Breast epithelium (tissue), 4 donors: Measurements from ENCODE around the gene SLC6A7. TPM values are rescaled to one million over a fixed set of nuclear protein-coding genes. Genes with fewer than 3 reads are reported as not detected.

Experiments
- DNase-seq, 2 donors: peaks; one replicate each; pipeline ENCODE4 v3.0.0-alpha.2; 2019; ENCODE audit warnings: low spot score in 2 of 2
- H3K27ac ChIP-seq, 2 donors: fragments of 200-600 bp; sonication (generic) in 1 of 2; one replicate each; pipeline ENCODE4 v1.5.1; 2016 to 2019; ENCODE audit warnings: mild to moderate bottlenecking in 1 of 2
- H3K27me3 ChIP-seq, 2 donors: fragments of 200-600 bp; sonication (generic) in 1 of 2; one replicate each; pipeline versions ENCODE4 v1.5.1 to v1.6.0; 2017 to 2019; ENCODE audit warnings: control low read depth in 1 of 2, mild to moderate bottlenecking in 1 of 2
- H3K36me3 ChIP-seq: fragments of 200-600 bp; one replicate; pipeline ENCODE4 v1.5.1; 2019
- H3K4me1 ChIP-seq, 2 donors: fragments of 200-600 bp; sonication (generic); one replicate each; pipeline ENCODE4 v1.5.1; 2016 to 2019; ENCODE audit warnings: control low read depth in 1 of 2
- H3K4me3 ChIP-seq, 3 donors: fragments of 200-600 bp; sonication (generic); 1 replicate in 2 of 3; 2 replicates in 1 of 3; pipeline ENCODE4 v1.5.1; 2016 to 2019; ENCODE audit warnings: mild to moderate bottlenecking in 3 of 3, moderate library complexity in 2 of 3
- H3K9me3 ChIP-seq, 2 donors: fragments of 200-600 bp; sonication (generic) in 1 of 2; one replicate each; pipeline ENCODE4 v1.5.1; 2016 to 2019; ENCODE audit warnings: control low read depth in 1 of 2
- CTCF ChIP-seq, 3 donors: fragments of 450-650 bp; IDR thresholded peaks; one replicate each; pipeline ENCODE4 v1.5.1; 2016 to 2017; ENCODE audit warnings: antibody characterized with exemption in 3 of 3, mild to moderate bottlenecking in 3 of 3, moderate library complexity in 3 of 3
- POLR2A ChIP-seq: fragments of 450-650 bp; IDR thresholded peaks from one replicate; pipeline ENCODE4 v1.6.1; 2016; ENCODE audit warnings: antibody characterized with exemption, mild to moderate bottlenecking, moderate library complexity
- POLR2AphosphoS5 ChIP-seq, 3 donors: sonication (generic); formaldehyde crosslinking; IDR thresholded peaks; one replicate each; pipeline ENCODE4 v1.6.1; 2017; ENCODE audit warnings: antibody characterized with exemption in 3 of 3
- intact Hi-C: fragments of 100-400 bp; cut with DNase I; formaldehyde crosslinking; loops from one replicate; pipeline ENCODE4 v1.15.1; 2023; ENCODE audit warnings: low total_unique reads
- total RNA-seq, 3 donors: library from RNA; depleted of rRNA; stranded (reverse); fragments of >200 nt; gene quantifications; one replicate each; pipeline ENCODE4 v1.1.0, GENCODE V29; 2016

The SLC6A7 gene
- total RNA-seq, 3 donors from 2014 or later, result 0.15 to 0.16 TPM; not detected in 1

GRCh38 chr5:150206098-150206778 lies 16.4 kb downstream of the SLC6A7 start:
- H3K27me3 ChIP-seq, result no peaks in the 10 kb centered on the region
- no peak for DNase-seq
- H3K36me3 ChIP-seq, result no peaks in the 10 kb centered on the region
- TF ChIP-seq CTCF (IDR thresholded peaks at IDR 0.05), result no peak
- TF ChIP-seq POLR2A, result no peak
- TF ChIP-seq POLR2AphosphoS5 (IDR thresholded peaks at IDR 0.05), result no peak
- intact Hi-C loops, result no loop called here
- no peak overlapping the region for H3K27ac ChIP-seq
- no peak overlapping the region for H3K4me3 ChIP-seq
- H3K9me3 ChIP-seq, result no peaks in the 10 kb centered on the region
- no peaks in the 10 kb centered on the region for H3K4me1 ChIP-seq

GRCh38 chr5:150206779-150207115 lies 16.9 kb downstream of the SLC6A7 start:
- H3K4me1 ChIP-seq, result no peaks in the 10 kb centered on the region
- no peaks in the 10 kb centered on the region for H3K27me3 ChIP-seq
- no peak overlapping the region for H3K27ac ChIP-seq
- intact Hi-C loops, result no loop called here
- H3K36me3 ChIP-seq, result no peaks in the 10 kb centered on the region
- no peak for TF ChIP-seq POLR2A
- TF ChIP-seq POLR2AphosphoS5 (IDR thresholded peaks at IDR 0.05), result no peak
- TF ChIP-seq CTCF (IDR thresholded peaks at IDR 0.05), result no peak
- DNase-seq, result no peak
- no peak overlapping the region for H3K4me3 ChIP-seq
- no peaks in the 10 kb centered on the region for H3K9me3 ChIP-seq

GRCh38 chr5:150208187-150209098 lies 18.6 kb downstream of the SLC6A7 start:
- DNase-seq, result no peak
- Histone ChIP-seq H3K27ac (peak overlapping the region; percentile 66 to 73), H3K4me3 (no peak overlapping the region), H3K4me1 (no peaks in the 10 kb centered on the region), H3K36me3 (no peaks in the 10 kb centered on the region), H3K9me3 (no peaks in the 10 kb centered on the region), H3K27me3 (no peaks in the 10 kb centered on the region)
- intact Hi-C loops, result no loop called here
- no peak for TF ChIP-seq CTCF (IDR thresholded peaks at IDR 0.05)
- TF ChIP-seq POLR2AphosphoS5 (IDR thresholded peaks at IDR 0.05), result no peak
- no peak for TF ChIP-seq POLR2A

- DNase-seq, result peak in 1 of 2 donors; percentile 79
- intact Hi-C loops, result no loop called here
- H3K4me3 ChIP-seq, result peak overlapping the region in 2 of 3 donors; percentile 2 to 35
- H3K36me3 ChIP-seq, result no peaks in the 10 kb centered on the region
- TF ChIP-seq CTCF (IDR thresholded peaks at IDR 0.05) (no peak), POLR2A (no peak), POLR2AphosphoS5 (IDR thresholded peaks at IDR 0.05) (peak in 1 of 3 donors; percentile 38)
- peak overlapping the region; percentile 66 to 73 for H3K27ac ChIP-seq
- H3K4me1 ChIP-seq, result no peaks in the 10 kb centered on the region
- no peaks in the 10 kb centered on the region for H3K9me3 ChIP-seq
- H3K27me3 ChIP-seq, result no peaks in the 10 kb centered on the region
Measured at GRCh38 chr5:150209099-150209635, 19.3 kb downstream of the SLC6A7 start.

- DNase-seq, result no peak
- H3K9me3 ChIP-seq, result no peaks in the 10 kb centered on the region
- no peaks in the 10 kb centered on the region for H3K27me3 ChIP-seq
- no peak overlapping the region for H3K4me3 ChIP-seq
- intact Hi-C loops, result loop anchor here (10.0 kb wide), 1 partner anchor 46 kb away; the partner anchor contains the start of gene CDX1
- H3K27ac ChIP-seq, result no peak overlapping the region
- H3K4me1 ChIP-seq, result no peaks in the 10 kb centered on the region
- H3K36me3 ChIP-seq, result no peaks in the 10 kb centered on the region
- TF ChIP-seq CTCF (IDR thresholded peaks at IDR 0.05), result no peak
- TF ChIP-seq POLR2AphosphoS5 (IDR thresholded peaks at IDR 0.05), result no peak
- no peak for TF ChIP-seq POLR2A
Measured at GRCh38 chr5:150210644-150211043, 20.8 kb downstream of the SLC6A7 start.
